GM19372 (cell line): ENCODE measurements around the gene ZNF648.
"Not testable (repeated sequence)": the region's sequence is repeated elsewhere in the genome, so short reads cannot be mapped to it uniquely, and the experiment has no call there.

Experiments used
- ATAC-seq: cut with Tn5 transposase; IDR thresholded peaks from one replicate; pipeline ENCODE4 v1.9.1; 2021; ENCODE audit warnings: mild to moderate bottlenecking, low read depth, moderate library complexity; ENCODE audit not compliant: unreplicated experiment

The ZNF648 gene

GRCh38 chr1:182080955-182081582 lies 19.6 kb upstream of the ZNF648 start:
- ATAC-seq = no peak

DNA sequence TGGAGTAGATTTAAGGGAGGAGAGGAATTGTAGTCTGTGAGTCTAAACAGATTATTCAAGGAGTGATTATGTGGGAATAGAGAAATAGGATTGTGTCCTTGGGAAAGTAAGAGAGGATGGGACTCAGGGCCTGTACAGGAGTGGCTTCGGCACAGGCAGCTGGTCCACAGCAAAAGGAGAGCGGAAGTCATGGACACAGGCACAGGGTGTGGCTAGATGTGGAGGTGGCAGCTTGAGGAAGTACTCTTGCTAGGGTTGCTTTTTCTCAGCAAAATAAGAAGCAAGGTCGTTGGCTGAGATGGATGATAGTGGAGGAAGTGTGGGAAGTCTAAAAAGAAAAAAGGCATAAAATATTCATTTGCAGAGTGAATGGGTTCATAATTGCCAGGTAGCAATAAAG lies 18.5 kb upstream of the ZNF648 start:
- no peak for ATAC-seq

- ATAC-seq = no peak
These were observed 10.4 kb upstream of the ZNF648 start for GRCh38 chr1:182071924-182072323.

GRCh38 chr1:182069028-182069466 lies 7.5 kb upstream of the ZNF648 start:
- ATAC-seq = no peak

DNA sequence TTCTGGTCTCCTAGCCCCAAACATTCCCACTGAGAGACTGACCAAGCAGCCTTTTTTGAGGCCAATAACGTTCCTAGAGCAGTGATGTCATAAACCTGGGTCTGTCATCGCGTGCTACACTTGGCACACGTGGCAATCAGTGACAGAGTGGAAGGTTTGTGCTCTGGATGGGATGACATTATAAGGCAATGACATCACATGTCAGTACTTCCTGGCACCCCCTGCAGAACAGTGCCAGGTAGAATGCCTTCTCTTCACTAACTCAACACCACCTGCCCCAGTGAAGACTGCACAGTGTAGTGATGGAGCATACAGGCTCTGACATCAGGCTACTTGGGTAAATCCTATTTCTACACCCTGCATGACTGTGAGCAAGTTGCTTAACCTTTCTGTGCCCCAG lies 5.4 kb upstream of the ZNF648 start:
- no peak for ATAC-seq

DNA sequence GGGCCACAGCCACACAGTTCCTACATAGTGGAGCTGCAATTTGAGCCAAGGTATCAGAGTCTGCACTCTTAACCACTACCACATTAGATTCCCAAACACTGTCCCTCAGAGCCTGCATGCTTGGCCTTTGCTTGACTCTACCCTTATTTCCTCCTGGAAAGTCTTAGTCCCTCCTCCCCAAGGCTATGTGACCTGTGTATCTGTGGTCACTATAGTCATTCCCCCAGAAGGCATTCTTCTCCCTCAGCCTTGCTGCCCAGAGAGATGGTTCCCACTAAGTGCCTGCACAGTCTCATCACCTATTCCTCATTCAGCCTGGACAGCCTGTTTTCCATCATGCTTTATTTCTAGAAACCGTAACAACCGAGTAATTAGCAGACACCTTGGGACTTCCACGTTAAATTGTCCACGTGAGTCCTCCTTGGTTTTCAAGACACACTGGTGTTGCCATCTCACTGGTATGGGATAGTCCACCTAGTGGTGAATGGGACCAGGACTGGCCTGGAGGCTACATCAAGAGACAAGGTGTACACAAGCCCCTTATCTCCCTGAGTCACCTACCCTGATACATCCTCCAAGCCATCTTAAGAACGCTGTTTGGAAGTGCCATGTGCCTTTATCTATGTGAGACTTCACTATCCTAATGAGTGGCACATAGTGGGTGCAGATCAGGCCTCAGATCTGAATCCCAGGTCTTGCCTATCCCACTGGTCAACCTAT lies 3.8 kb upstream of the ZNF648 start:
- no peak for ATAC-seq

- no peak for ATAC-seq
These were observed 3.1 kb upstream of the ZNF648 start for GRCh38 chr1:182064611-182065010.

DNA sequence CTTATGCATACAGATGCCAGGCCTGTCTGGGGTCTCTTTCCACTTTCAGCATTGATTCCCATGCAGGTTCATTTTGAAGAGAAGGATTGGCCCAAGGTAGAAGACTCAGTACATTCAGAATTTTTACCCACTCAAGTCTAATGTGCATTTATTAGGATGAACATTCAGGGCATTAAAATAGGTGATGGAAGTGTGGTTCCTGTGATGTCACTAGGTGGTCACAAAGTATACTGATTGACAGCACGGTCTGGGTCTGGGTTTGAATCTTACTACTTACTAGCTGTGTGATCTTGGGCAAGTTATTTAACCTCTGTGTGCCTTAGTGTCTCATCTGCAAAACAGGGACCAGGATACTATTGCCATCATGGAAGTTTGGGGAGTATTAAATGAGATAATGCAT lies 711 bp upstream of the ZNF648 start:
- ATAC-seq = no peak

DNA sequence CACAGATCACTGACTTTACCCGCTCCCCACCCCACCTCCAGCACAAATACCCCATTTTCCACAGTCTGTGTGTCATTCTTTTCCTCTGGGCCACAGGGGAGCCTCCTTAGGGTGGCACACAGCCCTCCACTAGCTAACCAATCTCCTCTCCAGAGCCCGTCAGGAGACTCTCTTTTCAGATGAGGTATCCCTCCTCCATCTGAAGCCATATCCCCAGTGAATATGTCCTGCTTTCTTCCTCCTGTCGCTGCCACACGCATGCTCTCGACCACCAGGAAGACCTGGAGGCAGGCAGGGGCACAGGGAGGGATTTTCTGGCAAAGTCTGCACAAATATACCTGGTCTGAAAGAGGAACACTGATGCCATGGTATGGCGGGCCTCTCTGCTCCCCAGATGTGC lies 635 bp downstream of the ZNF648 start:
- no peak for ATAC-seq

DNA sequence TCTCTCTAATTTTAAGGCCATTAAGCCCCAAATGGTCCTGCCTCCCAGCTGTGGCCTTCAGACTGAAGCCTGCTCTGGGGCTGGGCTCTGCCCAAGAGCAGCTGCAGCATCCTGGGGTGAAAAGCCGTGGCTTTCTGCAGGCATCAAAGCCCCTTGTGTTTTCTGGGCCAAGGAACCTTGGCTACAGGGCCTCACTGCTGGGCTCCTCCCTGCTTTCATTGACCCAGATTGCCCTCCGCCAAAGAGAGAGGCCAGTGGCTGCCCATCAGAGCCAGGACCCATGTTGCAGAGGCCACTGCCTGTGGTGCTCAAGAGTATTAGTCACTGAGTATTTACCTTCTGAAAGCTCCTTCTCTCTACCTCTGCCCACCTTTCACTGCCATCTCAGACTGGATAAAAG lies 1.6 kb downstream of the ZNF648 start:
- ATAC-seq = no peak

GRCh38 chr1:182056601-182057366 lies 4.7 kb downstream of the ZNF648 start:
- no peak for ATAC-seq

- no peak for ATAC-seq
These were observed 6.7 kb downstream of the ZNF648 start for GRCh38 chr1:182054698-182055326.

DNA sequence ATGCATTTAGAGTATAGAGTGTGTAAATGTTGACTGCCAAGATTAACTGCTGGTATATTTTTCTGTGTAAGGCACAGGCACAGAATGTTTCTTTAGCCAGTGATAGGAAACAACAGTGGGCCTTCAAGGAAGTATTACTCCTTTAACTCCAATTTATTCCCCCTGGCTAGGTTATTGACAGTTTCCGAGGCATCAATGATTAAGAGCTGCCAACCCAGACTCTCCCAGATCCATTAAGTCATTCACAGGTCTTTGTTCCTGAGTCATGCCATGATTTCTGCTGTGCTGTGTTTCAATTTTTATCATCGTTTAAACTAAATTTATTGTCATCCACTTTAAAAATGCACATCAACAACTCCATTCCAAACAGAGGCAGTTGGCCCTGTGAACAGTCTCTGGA lies 9.2 kb downstream of the ZNF648 start:
- no peak for ATAC-seq

- no peak for ATAC-seq
These were observed 9.6 kb downstream of the ZNF648 start for GRCh38 chr1:182051938-182052337.

DNA sequence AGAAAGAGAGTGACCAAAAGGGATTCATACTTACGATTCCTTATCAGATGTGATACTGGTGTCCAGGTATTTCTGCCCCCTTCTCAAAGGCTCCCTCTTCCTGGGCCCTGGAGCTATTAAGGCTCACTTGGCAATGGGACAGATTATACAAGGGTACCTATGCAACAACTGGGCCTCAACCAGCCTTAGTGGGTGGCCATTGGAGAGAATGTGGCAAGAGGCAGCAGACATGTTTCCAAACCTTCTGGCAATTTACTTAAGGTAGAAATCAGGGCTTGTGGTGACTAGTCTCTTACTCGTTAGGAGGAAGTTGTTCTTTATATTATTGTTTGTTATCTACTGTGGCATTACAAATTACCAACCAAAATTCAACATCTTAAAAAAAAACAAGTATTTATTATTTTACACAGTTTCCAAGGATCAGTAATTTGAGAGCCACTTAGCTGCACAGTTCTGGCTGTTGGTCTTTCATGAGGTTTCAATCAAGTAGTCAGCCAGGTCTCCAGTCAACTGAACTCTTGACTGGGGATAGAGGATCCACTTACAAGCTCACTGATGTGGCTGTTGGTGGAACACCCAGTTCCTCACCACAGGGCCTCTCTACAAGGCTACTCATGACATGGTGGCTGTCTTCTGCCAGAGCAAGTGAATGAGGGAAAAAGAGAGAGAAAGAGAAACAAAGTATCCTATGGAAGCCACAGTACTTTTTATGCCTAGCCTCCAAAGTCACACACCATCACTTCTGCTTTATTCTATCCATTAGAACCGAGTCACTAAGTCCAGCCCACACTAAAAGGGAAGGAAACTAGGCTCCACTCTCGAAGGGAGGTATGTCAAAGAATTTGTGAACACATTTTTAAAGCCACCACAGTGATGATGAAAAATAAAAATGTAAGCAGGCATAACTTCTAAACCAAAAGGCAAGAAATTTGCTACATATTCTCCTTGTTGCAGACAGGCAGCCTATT lies 10.7 kb downstream of the ZNF648 start:
- no peak for ATAC-seq

GRCh38 chr1:182048562-182048961 lies 12.9 kb downstream of the ZNF648 start:
- no peak for ATAC-seq

DNA sequence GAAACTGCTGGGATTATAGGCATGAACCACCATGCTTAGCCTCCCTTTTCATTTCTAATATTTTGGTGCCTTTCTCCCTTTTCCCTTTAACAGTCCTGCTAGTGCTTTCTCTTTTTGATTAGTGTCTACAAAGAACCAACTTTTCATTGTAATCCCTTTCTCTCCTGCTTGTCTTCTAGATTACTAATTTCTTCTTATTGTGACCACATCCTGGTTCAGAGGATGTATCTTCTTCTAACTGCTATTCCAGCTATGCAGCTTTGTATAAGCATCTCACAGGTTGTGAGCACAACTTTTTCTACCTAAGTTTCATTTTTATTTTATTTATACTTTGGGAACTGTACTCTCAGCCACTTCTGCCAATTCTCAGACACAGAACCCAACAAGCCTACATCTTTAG lies 14.7 kb downstream of the ZNF648 start:
- ATAC-seq = no peak

DNA sequence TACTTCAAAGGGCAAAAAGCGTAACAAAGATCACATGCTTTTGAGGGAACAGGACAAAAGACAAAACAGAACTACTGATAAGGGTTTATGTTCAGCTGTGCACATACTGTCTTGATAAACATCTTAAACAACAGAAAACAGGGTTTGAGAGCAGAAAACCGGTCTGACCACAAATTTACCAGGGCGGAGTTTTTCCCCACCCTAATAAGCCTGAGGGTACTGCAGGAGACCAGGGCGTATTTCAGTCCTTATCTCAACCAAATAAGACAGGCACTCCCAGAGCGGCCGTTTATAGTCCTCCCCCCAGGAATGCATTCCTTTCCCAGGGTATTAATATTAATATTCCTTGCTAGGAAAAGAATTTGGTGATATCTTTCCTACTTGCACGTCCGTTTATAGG lies 16.0 kb downstream of the ZNF648 start:
- ATAC-seq = not testable (repeated sequence)

- no peak for ATAC-seq
These were observed 19.9 kb downstream of the ZNF648 start for GRCh38 chr1:182041615-182042014.

DNA sequence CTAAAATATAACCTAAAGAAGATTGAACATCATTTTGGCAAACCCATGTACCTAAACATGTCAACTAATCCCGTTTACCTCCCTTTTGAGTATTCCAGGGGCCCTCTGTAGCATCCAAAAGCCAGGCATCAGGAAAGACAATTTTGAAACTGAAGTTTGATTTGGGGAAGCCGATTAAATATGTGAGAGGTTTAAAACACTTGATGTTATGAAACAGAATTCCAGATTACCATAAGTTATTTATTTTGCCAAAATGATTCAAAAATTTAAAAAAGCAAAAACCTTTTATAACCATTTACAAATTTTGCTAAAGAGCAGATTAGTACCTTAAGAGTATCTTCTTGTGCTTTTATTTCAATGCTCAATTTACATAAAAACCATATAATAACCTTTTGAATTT lies 23.3 kb downstream of the ZNF648 start:
- no peak for ATAC-seq
